Cardiac fibroblast (primary cell): Measurements from ENCODE around the gene POLDIP3.

Source experiments
- DNase-seq, 2 donors: peaks; one replicate each; pipeline versions ENCODE4 v3.0.0 to v3.0.0-alpha.2; 2010; ENCODE audit warnings: low read depth in 2 of 2
- H3K4me3 ChIP-seq, 2 donors: replicated peaks in 1 of 2; 1 replicate in 1 of 2; 2 replicates in 1 of 2; pipeline ENCODE4 v1.5.1; 2011; ENCODE audit warnings: low read depth in 2 of 2, low read length in 2 of 2, mild to moderate bottlenecking in 2 of 2, moderate library complexity in 1 of 2
- TF ChIP-seq, protein P1 (sequence below): IDR thresholded peaks from one replicate; pipeline ENCODE4 v1.5.1; 2011; ENCODE audit warnings: low read depth, mild to moderate bottlenecking, low read length, inconsistent platforms

POLDIP3 gene

DNA sequence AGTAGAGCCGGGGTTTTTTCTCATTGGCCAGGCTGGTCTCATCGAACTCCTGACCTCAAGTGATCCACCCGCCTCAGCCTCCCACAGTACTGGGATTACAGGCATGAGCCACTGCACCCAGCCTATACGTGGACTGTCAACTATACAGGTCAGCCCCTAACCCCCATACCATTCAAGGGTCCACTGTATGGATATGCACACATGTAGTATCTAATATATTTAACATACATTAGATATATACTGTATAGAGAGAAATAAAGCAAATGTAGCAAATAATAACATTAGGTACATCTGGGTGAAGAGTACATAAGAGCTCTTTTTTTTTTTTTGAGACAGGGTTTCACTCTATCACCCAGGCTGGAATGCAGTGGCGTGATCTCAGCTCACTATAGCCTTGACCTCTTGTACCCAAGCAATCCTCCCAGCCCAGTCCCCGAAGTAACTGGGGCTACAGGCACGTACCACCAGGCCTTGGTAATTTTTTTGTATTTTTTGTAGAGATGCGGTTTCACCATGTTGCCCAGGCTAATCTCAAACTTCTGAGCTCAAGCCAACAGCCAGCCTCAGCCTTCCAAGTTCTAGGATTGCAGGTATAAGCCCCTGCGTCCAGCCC, 27.2 kb upstream of the POLDIP3 start:
- H3K4me3 ChIP-seq, result no peak overlapping the region
- peak; percentile 33 to 42 for DNase-seq
- TF ChIP-seq, protein P1, sequence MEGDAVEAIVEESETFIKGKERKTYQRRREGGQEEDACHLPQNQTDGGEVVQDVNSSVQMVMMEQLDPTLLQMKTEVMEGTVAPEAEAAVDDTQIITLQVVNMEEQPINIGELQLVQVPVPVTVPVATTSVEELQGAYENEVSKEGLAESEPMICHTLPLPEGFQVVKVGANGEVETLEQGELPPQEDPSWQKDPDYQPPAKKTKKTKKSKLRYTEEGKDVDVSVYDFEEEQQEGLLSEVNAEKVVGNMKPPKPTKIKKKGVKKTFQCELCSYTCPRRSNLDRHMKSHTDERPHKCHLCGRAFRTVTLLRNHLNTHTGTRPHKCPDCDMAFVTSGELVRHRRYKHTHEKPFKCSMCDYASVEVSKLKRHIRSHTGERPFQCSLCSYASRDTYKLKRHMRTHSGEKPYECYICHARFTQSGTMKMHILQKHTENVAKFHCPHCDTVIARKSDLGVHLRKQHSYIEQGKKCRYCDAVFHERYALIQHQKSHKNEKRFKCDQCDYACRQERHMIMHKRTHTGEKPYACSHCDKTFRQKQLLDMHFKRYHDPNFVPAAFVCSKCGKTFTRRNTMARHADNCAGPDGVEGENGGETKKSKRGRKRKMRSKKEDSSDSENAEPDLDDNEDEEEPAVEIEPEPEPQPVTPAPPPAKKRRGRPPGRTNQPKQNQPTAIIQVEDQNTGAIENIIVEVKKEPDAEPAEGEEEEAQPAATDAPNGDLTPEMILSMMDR, result no peak

DNA sequence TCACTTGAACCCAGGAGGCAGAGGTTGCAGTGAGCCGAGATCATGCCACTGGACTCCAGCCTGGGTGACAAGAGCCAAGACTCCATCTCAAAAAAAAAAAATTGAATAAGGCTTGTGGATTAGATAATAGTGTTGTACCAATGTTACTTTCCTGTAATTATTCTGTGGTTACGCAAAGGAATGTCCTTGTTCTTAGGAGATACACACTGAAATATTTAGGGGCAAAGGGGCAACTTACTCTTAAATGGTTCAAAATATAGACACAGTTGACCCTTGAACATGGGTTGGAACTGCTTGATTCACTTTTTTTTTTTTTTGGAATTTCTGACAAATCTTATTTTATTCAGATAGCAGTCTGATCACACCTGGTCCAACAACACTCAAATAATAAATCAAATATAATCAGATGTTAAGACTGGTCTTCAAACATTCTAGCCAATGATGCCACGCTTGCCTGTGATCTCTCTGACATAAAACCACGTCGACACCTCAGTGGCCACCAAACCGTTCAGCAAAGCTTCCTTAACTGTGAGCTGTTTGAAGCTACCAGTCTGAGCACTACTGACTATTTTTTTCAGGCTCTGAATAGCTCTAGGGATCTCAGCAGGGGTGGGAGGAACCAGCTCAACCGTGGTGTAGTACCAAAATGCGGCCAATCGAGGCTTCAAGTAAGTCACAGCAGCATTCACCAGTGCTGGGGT, 25.0 kb upstream of the POLDIP3 start:
- peak; percentile 16 to 45 for DNase-seq
- no peak overlapping the region for H3K4me3 ChIP-seq
- TF ChIP-seq, protein P1, result no peak

DNA sequence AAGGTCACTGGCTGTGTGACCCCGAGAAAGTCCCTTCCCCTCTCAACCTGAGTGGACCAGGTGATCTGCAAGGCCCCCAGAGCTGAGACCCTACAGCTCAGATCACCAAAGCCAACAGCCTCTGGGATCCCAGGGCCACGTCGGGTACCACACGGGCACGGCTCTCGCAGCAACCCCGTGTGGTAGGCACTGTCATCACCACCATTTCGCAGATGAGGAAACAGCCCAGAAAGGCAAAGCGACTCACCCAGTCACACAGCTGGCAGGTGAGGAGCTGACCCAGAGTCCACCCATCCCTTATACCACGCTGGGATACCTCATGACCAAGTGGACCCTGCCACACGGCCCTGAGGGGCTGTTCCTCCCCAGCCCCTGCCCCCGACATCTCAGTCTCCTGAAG, 22.9 kb upstream of the POLDIP3 start:
- no peak overlapping the region for H3K4me3 ChIP-seq
- DNase-seq, result no peak
- TF ChIP-seq, protein P1, result no peak

DNA sequence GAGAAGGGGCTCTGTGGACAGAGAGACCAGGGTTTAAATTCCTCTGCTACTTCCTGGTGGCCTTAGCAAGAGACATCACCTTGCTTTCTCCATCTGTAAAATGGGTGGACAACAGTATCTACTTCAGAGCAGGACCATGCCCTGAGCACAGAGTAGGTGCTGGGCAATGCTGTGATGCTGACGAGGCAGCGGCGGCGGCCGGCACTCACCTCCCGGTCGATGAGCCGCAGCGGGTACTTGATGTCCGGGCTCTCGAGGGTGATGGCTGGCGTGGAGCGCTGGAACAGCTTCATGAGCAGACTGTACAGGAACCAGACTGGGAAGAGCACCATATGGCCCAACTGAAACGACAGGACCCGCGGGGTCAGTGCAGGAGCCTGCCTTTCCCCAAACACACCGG, 21.8 kb upstream of the POLDIP3 start:
- no peak overlapping the region for H3K4me3 ChIP-seq
- no peak for DNase-seq
- TF ChIP-seq, protein P1, result no peak

DNA sequence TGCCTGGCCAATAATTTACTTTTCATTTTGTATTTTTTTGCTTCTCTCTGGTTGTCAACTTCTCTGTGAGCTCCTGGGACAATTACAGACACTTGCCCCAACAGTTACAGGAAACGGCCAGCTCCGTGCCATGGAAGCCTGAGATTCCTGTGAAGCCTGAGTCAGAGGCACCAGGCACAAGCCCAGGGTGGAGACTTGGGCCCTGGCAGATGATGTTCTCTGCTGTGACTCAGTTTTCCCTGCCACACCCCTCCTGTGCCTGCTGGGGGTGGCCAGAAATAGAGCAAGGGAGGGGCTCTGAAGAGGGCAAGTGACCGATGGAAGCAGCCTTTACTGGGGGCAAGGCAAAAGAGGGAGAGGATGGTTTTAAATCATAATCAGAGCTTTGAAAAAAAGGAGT, 20.8 kb upstream of the POLDIP3 start:
- TF ChIP-seq, protein P1, result no peak
- DNase-seq, result peak; percentile 85 to 92
- H3K4me3 ChIP-seq, result no peak overlapping the region

DNA sequence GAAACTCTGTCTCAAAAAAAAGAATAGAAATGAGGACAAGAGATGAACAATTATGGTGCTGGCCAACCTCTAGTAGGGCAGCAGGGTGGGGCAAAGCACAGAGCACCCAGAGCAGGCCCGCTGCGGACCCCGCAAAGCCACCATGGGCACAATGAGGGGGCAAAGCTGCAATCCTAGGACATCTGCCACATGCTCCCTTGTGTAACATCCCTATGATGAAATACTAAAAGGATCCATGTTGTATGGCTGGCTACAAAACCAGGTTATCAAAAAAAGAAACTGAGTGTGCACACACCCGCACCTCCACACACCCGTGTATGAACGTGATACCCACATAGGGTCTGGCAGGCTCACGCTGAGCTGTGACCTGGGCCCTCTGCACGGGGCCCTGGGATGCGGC, 18.3 kb upstream of the POLDIP3 start:
- no peak overlapping the region for H3K4me3 ChIP-seq
- no peak for DNase-seq
- TF ChIP-seq, protein P1, result no peak
